Measurements from ENCODE around the gene INTS3.
"Not testable (repeated sequence)": the region's sequence is repeated elsewhere in the genome, so short reads cannot be mapped to it uniquely, and the experiment has no call there.

Gene INTS3

DNA sequence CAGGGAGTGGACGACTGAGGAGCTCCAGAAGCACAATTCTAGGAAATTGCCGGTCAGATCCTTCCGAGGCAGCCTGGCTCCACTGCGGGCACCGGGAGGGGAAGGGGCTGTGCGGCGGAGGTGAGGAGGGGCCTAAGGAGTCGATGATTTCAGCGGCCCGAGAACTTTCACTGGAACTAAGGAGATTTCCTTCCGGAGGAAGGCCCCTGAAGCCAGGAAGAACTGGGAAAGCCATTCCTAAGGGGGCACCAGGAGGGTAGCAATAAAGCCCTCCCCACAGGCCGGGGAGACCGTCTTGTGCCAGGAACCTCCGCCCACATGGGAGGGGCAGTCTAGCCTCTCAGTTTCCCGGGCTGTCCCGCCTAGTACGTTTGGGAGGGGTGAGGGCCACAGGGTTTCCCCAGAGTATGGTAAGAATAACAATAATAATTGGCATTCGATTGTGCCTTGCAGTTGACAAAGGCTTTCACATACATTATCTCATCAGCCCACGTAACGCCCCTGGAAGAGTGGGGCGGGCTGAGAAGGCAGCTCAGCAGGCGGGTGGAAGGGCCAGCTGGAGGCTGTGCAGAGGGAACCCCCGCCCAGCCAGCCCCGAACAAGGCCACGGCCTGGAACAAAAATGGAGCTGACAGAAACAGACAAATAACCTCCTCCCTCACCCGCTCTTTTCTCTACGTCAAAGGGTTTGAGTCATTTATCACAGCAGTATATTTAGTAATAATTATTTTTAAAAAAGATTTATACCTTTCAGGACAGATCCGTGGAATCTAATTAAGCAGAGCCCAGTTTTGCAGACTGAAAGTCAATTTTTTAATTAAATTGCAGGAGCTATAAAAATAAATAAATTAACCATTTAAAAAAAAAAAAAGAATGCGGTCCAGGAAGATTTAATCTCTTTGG lies 29.6 kb upstream of the INTS3 start:
- intact Hi-C loops (cut with DNase I) = no loop called here
- peak in 40 of 42 donors; percentile 6 to 76 (median 38) for DNase-seq

DNA sequence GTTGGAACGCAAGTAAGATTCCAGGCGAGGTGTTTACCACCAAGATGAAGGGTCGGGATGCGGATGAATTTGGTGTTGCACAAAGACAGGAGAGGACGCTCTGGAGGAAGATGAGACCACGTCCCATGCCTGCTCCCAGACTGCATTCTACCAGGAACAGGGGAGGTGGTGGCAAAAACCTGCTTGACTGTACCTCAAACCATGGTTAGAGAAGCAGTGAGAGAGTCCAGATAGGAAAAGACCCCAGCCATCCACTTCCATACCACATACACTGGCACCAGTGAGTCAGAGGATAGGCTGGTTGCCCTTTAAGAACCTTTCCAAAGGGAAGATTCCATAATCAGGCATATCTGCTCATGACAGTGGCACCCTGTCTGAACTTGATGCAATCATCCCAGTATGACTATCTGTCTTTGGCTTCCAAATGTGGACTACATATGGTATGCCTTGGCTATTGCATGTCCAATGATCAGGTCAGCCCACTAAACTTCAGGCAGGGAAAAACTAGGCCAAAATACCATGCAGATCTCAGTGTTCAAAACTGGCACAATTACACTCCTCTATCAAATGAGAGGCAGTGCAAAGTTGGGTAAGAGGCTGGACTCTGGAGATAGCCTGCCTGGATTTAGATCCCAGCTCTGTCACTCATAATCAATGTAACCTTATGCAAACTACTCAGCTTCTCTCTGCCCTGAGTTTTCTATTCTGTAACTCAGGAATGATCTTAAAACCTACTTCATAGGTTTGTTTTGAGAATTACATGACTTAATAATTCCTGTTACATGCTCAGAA lies 28.7 kb upstream of the INTS3 start:
- intact Hi-C loops (cut with DNase I) = no loop called here
- DNase-seq = no peak

DNA sequence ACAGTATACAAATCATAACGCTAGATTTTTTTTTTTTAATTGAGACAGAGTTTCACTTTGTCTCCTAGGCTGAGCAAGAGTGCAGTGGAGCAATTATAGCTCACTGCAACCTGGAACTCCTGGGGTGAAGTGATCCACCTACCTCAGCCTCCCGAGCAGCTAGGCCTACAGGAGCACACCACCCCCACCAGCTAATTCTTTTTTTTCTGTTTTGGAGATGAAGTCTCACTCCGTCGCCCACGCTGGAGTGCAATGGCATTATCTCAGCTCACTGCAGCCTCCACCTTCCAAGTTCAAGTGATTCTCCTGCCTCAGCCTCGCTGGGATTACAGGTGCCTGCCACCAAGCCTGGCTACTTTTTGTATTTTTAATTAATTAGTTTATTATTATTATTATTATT lies 28.1 kb upstream of the INTS3 start:
- intact Hi-C loops (cut with DNase I) = no loop called here
- DNase-seq = peak in 16 of 42 donors; percentile 11 to 62 (median 28)

DNA sequence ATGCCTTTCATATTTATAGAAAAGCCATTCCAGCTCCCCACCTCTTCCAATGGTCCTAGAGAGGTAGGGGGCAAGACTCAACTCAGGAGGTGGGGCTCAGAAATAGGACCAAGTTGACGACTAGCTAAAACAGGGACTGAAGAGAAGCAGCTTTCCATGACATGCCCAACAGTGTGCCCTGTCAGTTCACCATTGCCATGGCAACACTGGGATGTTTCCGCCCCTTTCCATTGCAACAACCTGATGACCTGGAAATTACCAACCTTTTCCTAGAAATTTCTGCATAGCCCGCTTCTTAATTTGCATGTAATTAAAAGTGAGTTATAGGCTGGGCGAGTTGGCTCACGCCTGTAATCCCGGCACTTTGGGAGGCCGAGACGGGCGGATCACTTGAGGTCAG lies 22.4 kb upstream of the INTS3 start:
- DNase-seq = no peak
- intact Hi-C loops (cut with DNase I) = no loop called here

DNA sequence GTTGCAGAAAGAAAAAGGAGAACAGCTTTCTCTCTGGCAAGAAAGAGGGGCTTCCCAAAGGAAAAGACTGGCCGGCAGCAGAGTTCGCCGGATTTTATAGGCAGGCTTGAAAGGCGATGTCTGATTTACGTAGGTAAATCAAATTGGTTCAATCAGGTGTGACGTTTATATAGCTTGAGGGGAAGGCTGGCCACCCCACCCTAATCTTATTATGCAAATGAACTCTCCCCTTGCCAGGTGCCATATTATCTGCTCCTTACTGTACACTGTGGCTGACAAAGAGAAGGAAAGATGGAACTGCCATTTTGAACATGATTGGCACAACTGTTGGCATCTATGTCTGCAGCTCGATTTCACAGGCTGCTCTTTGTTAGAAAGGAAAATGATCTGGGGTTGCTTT lies 16.8 kb upstream of the INTS3 start:
- intact Hi-C loops (cut with DNase I) = no loop called here
- DNase-seq = no peak

DNA sequence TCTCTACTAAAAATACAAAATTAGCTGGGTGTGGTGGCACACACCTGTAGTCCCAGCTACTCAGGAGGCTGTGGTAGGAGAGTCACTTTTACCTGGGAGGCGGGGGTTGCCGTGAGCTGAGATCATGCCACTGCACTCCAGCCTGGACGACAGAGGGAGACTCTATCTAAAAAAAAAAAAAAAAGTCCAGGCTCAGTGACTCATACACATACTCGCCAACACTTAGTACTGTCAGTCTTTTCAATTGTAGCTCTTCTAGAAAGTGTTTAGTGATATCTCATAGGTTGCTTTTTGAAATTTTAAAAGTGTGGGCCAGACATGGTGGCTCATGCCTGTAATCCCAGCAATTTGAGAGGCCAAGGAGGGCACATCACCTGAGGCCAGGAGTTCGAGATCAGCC lies 11.6 kb upstream of the INTS3 start:
- intact Hi-C loops (cut with DNase I) = not testable (repeated sequence)

DNA sequence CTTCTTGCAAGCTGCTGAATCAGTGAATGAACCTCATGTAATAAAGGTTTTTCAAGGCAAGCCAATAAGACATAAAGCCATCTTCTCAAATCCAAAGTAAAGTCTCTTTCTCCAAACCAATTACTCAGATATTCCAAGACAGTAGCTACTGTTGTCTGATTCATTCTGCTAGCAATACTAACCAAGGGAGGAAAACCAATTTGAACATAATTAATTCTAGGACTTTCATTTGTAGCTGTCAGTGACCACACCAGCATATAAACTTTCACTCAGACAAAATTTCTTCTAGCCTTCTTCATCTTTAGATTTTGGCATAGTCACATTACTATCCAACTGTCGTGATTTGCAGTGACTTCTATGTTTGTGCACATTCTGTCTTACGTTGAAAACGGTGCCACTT lies 10.5 kb upstream of the INTS3 start:
- intact Hi-C loops (cut with DNase I) = no loop called here
- no peak for DNase-seq

More for the DNA sequence above, 11.6 kb upstream of the INTS3 start:
- not testable (repeated sequence) for DNase-seq

DNA sequence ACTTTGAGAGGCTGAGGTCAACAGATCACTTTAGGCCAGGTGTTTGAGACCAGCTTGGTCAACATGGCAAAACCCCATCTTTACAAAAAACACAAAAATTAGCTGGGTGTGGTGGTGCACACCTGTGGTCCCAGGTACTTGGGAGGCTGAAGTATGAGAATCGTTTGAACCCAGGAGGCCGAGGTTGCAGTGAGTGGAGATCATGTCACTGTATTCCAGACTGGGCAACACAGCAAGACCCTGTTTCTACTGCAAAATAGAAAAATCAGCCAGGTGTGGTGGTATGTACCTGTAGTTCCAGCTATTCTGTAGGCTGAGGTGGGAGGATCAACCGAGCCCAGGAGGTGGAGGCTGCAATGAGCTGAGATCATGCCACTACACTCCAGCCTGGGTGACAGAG lies 4.2 kb upstream of the INTS3 start:
- intact Hi-C loops (cut with DNase I) = no loop called here
- DNase-seq = no peak

DNA sequence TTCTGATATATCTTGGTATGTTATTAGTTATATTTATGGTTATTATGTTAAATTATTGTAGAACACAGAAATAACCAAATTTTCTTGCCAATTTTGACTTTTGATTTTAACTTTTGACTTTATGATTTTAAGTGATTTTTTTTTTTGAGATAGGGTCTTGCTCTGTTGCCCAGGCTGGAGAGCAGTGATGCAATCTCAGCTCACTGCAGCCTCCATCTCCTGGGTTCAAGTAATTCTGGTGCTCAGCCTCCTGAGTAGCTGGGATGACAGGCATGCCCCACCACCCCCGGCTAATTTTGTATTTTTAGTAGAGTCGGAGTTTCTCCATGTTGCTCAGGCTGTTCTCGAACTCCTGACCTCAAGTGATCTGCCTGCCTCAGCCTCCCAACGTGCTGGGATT lies 3.2 kb upstream of the INTS3 start:
- DNase-seq; intact Hi-C loops (cut with DNase I): not testable (repeated sequence)

DNA sequence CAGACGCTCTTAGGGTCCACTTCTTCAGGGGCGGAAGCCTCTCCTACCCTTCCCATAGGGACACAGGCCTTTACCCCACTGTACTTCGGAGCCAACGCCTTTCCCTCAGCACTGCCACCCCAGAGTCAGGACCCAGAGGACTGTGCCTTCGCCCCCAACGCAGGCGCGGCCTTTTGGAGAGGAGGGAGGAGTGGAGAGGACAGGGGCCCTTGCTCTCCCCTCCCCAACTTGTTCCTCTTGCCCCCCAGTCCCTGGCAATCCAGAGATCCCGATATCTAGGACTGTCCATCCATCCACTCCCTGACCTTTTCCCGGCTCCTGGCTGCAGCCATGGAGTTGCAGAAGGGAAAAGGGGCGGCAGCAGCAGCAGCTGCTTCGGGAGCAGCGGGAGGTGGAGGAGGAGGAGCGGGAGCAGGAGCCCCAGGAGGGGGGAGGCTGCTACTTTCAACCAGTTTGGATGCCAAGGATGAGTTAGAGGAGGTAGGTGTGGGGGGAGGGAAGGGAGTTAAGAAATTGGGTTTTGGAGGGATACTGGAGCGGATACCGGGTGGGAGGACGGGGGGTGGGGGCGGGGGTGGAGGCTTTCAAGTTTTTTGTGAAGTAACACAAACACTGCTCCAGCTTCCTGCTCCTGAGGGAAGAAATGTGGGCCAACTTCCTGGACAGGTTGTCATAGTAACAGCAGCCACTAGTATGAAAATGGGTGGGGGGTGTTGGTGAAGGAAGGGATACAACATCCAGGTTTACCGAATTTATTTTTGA lies 636 bp downstream of the INTS3 start:
- intact Hi-C loops (cut with DNase I) = no loop called here
- DNase-seq = peak; percentile 11 to 86 (median 56)

DNA sequence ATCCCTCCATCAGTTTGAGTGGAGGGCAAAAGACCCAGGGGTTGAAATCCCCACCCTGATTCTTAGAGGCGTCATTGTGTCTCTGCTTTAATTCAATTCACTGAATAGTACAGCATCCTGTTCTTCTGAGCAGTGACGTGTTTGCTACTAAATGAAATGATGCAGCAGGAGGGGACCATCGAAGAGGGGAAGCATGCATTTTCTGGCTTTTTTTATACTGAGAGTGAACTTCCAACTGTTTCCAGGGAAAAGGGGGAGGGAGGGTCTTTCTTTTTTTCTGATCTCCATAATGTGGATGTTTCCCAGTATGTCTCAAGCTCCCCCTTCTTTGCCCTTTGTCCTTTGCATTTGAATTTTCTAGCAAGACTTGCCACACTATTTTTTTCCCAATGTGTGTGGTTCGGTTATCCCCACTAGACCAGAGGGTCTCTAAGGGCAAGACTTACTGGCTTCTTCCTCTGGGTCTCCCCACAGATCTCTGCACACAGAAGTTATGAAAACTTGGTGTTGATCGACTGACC lies 2.7 kb downstream of the INTS3 start:
- DNase-seq = no peak
- intact Hi-C loops (cut with DNase I) = no loop called here

DNA sequence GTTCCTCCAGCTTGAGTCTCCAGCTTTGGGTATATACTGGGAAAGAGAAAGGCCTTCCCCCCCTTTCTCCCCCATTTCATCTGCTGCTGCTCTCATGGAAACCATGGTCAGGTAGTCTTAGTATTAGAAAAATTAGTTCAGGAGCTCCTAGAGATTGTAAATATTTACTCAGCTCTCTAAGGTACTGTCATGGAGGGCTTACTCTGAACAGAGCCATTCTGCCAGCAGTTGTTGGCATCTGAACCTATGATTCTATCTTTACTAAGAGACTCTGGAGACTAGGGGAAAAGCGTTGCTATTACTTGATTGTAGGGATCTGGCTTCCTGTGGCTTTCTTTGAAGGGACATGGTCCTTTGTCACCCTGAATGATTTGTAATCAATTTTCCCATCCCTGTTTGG lies 6.1 kb downstream of the INTS3 start:
- DNase-seq = no peak
- intact Hi-C loops (cut with DNase I) = no loop called here

DNA sequence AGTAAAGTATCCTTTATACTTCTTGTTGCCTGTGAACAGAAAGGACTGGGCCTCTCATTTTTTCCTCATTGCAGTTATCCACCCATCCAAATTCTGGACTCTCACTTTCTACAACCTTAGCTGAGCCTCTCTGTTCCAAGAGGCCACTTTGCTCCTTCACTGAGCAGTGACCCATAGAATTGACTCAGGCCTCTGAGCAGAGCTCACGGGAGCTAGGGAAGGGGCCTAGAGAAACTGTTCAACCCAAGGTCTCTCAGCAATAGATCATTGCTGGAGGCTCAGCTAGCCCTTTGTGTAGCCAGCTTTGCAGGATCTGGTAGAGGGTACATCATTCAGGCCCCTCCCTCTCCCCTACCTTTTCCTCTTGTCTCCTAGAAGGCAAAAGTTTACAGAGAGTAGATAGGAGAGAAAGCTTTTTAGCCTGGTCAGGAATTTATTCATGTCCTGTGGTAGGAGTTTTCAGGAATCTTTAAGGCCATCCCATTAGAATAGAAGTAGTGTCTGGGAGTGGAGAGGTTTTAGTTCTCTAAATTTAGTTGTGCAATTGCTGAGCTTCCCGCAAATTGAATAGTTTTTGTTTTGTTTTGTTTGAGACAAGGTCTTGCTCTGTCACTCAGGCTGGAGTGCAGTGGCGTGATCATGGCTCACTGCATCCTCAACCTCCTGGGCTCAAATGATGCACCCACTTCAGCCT lies 6.7 kb downstream of the INTS3 start:
- DNase-seq = no peak
- intact Hi-C loops (cut with DNase I) = no loop called here

DNA sequence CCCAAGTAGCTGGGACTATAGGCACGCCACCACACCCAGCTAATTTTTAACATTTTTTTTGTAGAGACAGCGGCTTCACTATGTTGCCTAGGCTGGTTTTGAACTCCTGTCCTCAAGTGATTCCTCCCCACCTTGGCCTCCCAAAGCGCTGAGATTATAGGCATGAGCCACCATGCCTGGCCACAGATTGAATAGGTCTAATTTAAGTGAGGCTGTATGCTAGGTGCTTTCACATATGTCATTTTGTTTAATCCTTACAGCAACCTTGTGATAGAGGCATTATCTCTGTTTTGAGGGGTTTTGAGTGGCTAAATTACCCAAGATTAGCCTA lies 7.2 kb downstream of the INTS3 start:
- DNase-seq = no peak
- intact Hi-C loops (cut with DNase I) = no loop called here

DNA sequence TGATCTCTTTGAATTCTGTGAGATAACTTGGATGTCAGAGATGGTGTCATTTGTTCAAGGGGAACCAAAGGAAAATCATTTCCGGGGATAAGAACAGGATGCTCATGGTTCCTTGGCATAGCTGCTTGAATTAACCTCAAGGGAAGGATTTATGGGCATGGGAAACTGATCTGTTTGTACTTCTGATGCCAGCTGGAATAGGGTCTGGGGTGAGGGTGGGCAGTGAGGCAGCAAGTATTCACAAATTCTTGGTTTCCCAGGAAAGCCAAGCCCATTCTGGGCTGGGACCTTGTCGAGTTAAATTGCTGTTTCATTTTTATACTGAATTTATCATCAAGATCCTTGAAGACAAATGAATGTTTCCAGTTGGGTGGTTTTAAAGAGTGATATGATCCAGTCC lies 14.1 kb downstream of the INTS3 start:
- no peak for DNase-seq
- intact Hi-C loops (cut with DNase I) = loop anchor here (10.0 kb wide), 1 partner anchor 57 kb away; no protein-coding TSS in a partner anchor

DNA sequence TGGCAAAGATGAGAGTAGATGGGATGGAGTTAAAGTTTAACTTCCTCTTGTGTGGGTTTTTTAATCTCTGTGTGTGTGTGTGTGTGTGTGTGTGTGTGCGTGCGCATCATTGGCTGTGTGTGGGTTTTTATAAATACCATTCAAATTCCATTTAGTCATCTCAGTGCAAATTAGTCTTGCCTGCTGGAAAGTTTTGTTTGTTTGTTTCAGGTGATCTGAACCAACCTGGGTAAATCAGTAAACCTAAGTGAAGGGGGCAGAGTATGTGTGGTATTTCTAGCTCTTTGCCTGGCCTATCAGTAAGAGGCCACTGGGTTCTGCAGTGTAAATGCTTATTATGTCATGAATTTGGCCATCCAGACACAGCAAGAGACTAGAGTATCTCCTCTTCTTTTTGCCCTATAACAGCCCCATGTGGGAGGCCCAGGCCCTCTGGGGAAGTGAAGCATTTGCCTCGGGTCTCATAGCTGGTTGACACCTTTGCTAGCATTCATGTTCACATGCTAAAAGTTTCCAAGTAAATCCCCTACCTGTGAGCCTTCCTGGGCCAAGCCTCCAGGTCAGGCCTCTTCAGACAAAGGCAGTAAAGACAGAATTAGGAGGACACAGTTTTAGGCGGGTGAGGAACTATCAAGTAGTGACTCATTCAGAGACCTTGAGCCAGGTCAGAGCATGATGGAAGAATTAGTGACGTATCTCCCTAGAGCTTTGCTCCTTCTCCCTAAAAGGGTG lies 14.7 kb downstream of the INTS3 start:
- intact Hi-C loops (cut with DNase I) = loop anchor here (10.0 kb wide), 1 partner anchor 58 kb away; no protein-coding TSS in a partner anchor
- no peak for DNase-seq

DNA sequence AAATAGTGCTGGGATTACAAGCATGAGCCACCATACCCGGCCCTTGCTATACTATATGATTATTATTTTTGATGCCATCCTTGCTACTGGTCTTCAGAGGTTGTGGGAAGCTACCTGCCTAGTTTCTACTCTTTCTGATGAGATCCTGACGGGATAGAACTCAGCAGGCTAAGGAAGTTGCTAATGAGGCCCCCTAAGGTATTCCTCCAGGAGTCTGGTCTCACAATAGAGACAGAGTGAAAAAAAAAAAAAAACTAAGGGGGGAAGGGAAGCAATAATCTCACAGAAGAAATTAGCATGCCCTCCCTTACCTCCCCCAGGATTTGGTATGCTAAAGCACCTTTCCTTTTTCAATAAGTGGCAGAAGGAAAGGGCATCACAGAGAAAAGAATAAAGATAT lies 17.6 kb downstream of the INTS3 start:
- DNase-seq = no peak
- intact Hi-C loops (cut with DNase I) = loop anchor here (10.0 kb wide), 1 partner anchor 61 kb away; no protein-coding TSS in a partner anchor

DNA sequence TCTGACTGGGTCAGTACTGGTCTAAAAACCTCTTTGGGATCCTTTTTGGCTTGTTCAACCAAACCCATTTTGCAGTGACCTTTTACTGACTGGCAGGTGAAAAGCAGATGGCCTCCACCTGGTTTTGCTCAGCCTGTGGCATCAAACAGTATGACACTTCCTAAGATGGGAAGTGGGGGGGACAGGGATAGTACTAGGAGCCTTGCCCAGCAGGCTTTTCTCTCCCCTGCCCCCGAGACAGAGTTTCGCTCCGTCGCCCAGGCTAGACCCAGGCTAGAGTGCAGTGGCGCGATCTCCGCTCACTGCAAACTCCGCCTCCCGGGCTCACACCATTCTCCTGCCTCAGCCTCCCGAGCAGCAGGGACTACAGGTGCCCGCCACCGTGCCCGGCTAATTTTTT lies 18.3 kb downstream of the INTS3 start:
- no peak for DNase-seq
- intact Hi-C loops (cut with DNase I) = loop anchor here (10.0 kb wide), 1 partner anchor 61 kb away; no protein-coding TSS in a partner anchor
